H1 (cell line): Measurements from ENCODE around the gene DOHH. TPM values are rescaled to one million over a fixed set of nuclear protein-coding genes. Genes with fewer than 3 reads are reported as not detected.

Experiments
- CTCF ChIA-PET: fragments of 300-600 bp; sonication (Branson Sonifier 250); formaldehyde crosslinking; loops from one replicate; lab custom pipeline; 2021; ENCODE audit not compliant: partially characterized antibody; lab: Charles Lee
- POLR2A ChIA-PET: fragments of 300-600 bp; sonication (Branson Sonifier 250); formaldehyde crosslinking; loops from one replicate; lab custom pipeline; 2021; ENCODE audit warnings: inconsistent platforms; ENCODE audit not compliant: partially characterized antibody; lab: Charles Lee
- DNase-seq, 2 experiments: peaks; one replicate each; pipeline versions ENCODE4 v3.0.0 to v3.0.0-alpha.2; 2010 to 2022; ENCODE audit warnings: low spot score in 2 of 2, low read depth in 1 of 2, mixed read lengths in 1 of 2
- FAIRE-seq: peaks from 2 replicates; lab custom pipeline; 2011; peaks lifted over from hg19 to GRCh38; lab: Jason Lieb, UNC
- H2AFZ ChIP-seq: 2 replicates; pipeline ENCODE4 v1.8.1; 2012; ENCODE audit warnings: low read length, inconsistent platforms
- H2AK5ac ChIP-seq: 2 replicates; pipeline ENCODE4 v1.6.1; 2013; ENCODE audit warnings: low read depth, low read length
- H2BK120ac ChIP-seq: replicated peaks from 2 replicates; pipeline ENCODE3; 2013; ENCODE audit warnings: low read depth, low read length, inconsistent platforms
- H2BK12ac ChIP-seq: 2 replicates; pipeline ENCODE4 v1.6.1; 2013; ENCODE audit warnings: low read depth, low read length
- H2BK15ac ChIP-seq: 2 replicates; pipeline ENCODE4 v1.6.1; 2013; ENCODE audit warnings: low read length
- H2BK20ac ChIP-seq: 2 replicates; pipeline ENCODE4 v1.6.1; 2013; ENCODE audit warnings: low read length
- H2BK5ac ChIP-seq: 2 replicates; pipeline ENCODE4 v1.6.1; 2013; ENCODE audit warnings: low read depth, low read length
- H3K14ac ChIP-seq: 2 replicates; pipeline ENCODE4 v1.6.1; 2013; ENCODE audit warnings: inconsistent platforms; ENCODE audit not compliant: insufficient read length
- H3K18ac ChIP-seq: 2 replicates; pipeline ENCODE4 v1.6.1; 2013; ENCODE audit warnings: low read length; ENCODE audit errors: extremely low read depth
- H3K23ac ChIP-seq: 2 replicates; pipeline ENCODE4 v1.6.1; 2013; ENCODE audit warnings: inconsistent platforms; ENCODE audit not compliant: insufficient read length
- H3K23me2 ChIP-seq: 2 replicates; pipeline ENCODE4 v1.6.1; 2013; ENCODE audit warnings: low read depth, low read length
- H3K27ac ChIP-seq: 2 replicates; pipeline ENCODE4 v1.6.1; 2011; ENCODE audit warnings: low read depth, low read length, inconsistent platforms
- H3K27me3 ChIP-seq, 4 experiments: replicated peaks in 1 of 4; 1 replicate in 1 of 4; 2 replicates in 3 of 4; pipeline versions ENCODE4 v1.6.1 to v1.8.1; 2011 to 2013; ENCODE audit warnings: low read length in 3 of 4, mild to moderate bottlenecking in 3 of 4, inconsistent platforms in 2 of 4, mixed read lengths in 2 of 4, moderate library complexity in 1 of 4; ENCODE audit not compliant: control insufficient read depth in 3 of 4, insufficient read depth in 3 of 4; ENCODE audit errors: extremely low read depth in 1 of 4
- H3K36me3 ChIP-seq, 4 experiments: 2 replicates each; pipeline versions ENCODE4 v1.6.1 to v1.8.1; 2011 to 2013; ENCODE audit warnings: mild to moderate bottlenecking in 4 of 4, low read length in 3 of 4, moderate library complexity in 2 of 4, control low read depth in 1 of 4, inconsistent platforms in 1 of 4; ENCODE audit not compliant: insufficient read depth in 4 of 4, control insufficient read depth in 2 of 4
- H3K4ac ChIP-seq: replicated peaks from 2 replicates; pipeline ENCODE3; 2013; ENCODE audit warnings: low read length, low read depth, mixed read lengths, inconsistent platforms; ENCODE audit not compliant: insufficient read length
- H3K4me1 ChIP-seq, 4 experiments: replicated peaks in 1 of 4; 1 replicate in 1 of 4; 2 replicates in 3 of 4; pipeline versions ENCODE4 v1.6.1 to v1.8.1; 2011 to 2013; ENCODE audit warnings: low read length in 3 of 4, inconsistent platforms in 2 of 4, mixed read lengths in 1 of 4; ENCODE audit not compliant: insufficient read depth in 4 of 4, control insufficient read depth in 3 of 4
- H3K4me2 ChIP-seq, 2 experiments: 2 replicates each; pipeline versions ENCODE4 v1.6.1 to v1.8.1; 2011 to 2013; ENCODE audit warnings: low read depth in 2 of 2, low read length in 2 of 2, control low read depth in 1 of 2, inconsistent platforms in 1 of 2, mild to moderate bottlenecking in 1 of 2; ENCODE audit not compliant: insufficient read depth in 1 of 2
- H3K4me3 ChIP-seq, 4 experiments: fragments of 200-600, 300-600 bp in 1 of 4; sonication (generic), shearing (Covaris generic), sonication (Bioruptor Twin) in 1 of 4; 2 replicates each; pipeline versions ENCODE4 v1.5.1 to v1.8.1; 2011 to 2016; ENCODE audit warnings: low read length in 4 of 4, low read depth in 3 of 4, control low read depth in 2 of 4, inconsistent platforms in 2 of 4, mild to moderate bottlenecking in 2 of 4, mixed read lengths in 1 of 4, moderate library complexity in 1 of 4; ENCODE audit not compliant: insufficient read depth in 2 of 4; ENCODE audit errors: extremely low read depth in 1 of 4
- H3K56ac ChIP-seq: replicated peaks from 2 replicates; pipeline ENCODE3; 2013; ENCODE audit warnings: low read depth, mild to moderate bottlenecking, mixed read lengths, low read length, inconsistent platforms; ENCODE audit not compliant: insufficient read length
- H3K79me1 ChIP-seq: 2 replicates; pipeline ENCODE4 v1.6.1; 2013; ENCODE audit warnings: low read depth, low read length, control low read depth
- H3K79me2 ChIP-seq, 2 experiments: 2 replicates each; pipeline versions ENCODE4 v1.6.1 to v1.8.1; 2012 to 2013; ENCODE audit warnings: low read length in 2 of 2, mild to moderate bottlenecking in 2 of 2, inconsistent platforms in 1 of 2; ENCODE audit not compliant: insufficient read depth in 2 of 2, control insufficient read depth in 1 of 2
- H3K9ac ChIP-seq, 4 experiments: replicated peaks in 1 of 4; 1 replicate in 1 of 4; 2 replicates in 3 of 4; pipeline versions ENCODE4 v1.6.1 to v1.8.1; 2011 to 2013; ENCODE audit warnings: low read depth in 3 of 4, low read length in 3 of 4, control low read depth in 2 of 4, mild to moderate bottlenecking in 2 of 4, moderate library complexity in 2 of 4, inconsistent platforms in 1 of 4; ENCODE audit errors: extremely low read depth in 1 of 4
- H3K9me3 ChIP-seq, 2 experiments: 2 replicates each; pipeline versions ENCODE4 v1.6.1 to v1.8.1; 2012 to 2013; ENCODE audit warnings: mild to moderate bottlenecking in 2 of 2, moderate library complexity in 2 of 2, control low read depth in 1 of 2, inconsistent platforms in 1 of 2, low read depth in 1 of 2, low read length in 1 of 2, mixed read lengths in 1 of 2; ENCODE audit not compliant: insufficient read depth in 2 of 2
- H4K20me1 ChIP-seq, 2 experiments: replicated peaks in 1 of 2; 2 replicates each; pipeline versions ENCODE3 to v1.8.1; 2011 to 2013; ENCODE audit warnings: inconsistent platforms in 2 of 2, low read length in 2 of 2, mild to moderate bottlenecking in 1 of 2; ENCODE audit not compliant: insufficient read depth in 2 of 2, control insufficient read depth in 1 of 2
- H4K5ac ChIP-seq: 2 replicates; pipeline ENCODE4 v1.6.1; 2013; ENCODE audit warnings: low read length, low read depth, mixed read lengths, inconsistent platforms; ENCODE audit not compliant: insufficient read length
- H4K8ac ChIP-seq: 2 replicates; pipeline ENCODE4 v1.8.0; 2013; ENCODE audit warnings: mild to moderate bottlenecking, moderate library complexity, low read length, inconsistent platforms; ENCODE audit not compliant: insufficient read depth; ENCODE audit errors: extremely low read depth
- H4K91ac ChIP-seq: replicated peaks from 2 replicates; pipeline ENCODE3; 2013; ENCODE audit warnings: low read length, mixed read lengths, inconsistent platforms; ENCODE audit not compliant: insufficient read length
- CEBPB ChIP-seq: IDR thresholded peaks from 2 replicates; pipeline ENCODE4 v1.6.1; 2012; ENCODE audit warnings: low read depth, low read length
- CHD1 ChIP-seq: IDR thresholded peaks from 2 replicates; pipeline ENCODE4 v1.6.1; 2012; ENCODE audit warnings: low read depth, low read length, improper control_type of control experiment
- GABPA ChIP-seq: IDR thresholded peaks from 2 replicates; pipeline ENCODE4 v1.6.1; 2011; ENCODE audit warnings: mild to moderate bottlenecking, low read length, moderate library complexity, borderline replicate concordance; ENCODE audit not compliant: insufficient read depth
- GTF2F1 ChIP-seq: IDR thresholded peaks from 2 replicates; pipeline ENCODE4 v1.6.1; 2012; ENCODE audit warnings: low read depth, low read length, improper control_type of control experiment, borderline replicate concordance
- HDAC6 ChIP-seq: IDR thresholded peaks from one replicate; pipeline ENCODE4 v1.7.1; 2012; ENCODE audit warnings: low read depth, mild to moderate bottlenecking, inconsistent platforms, low read length, moderate library complexity
- KDM1A ChIP-seq: fragments of 200-600, 300-600 bp; sonication (generic); IDR thresholded peaks from 2 replicates; pipeline ENCODE4 v1.7.1; 2016; ENCODE audit warnings: mild to moderate bottlenecking, low read length, borderline replicate concordance
- KDM4A ChIP-seq: IDR thresholded peaks from one replicate; pipeline ENCODE4 v1.7.1; 2012; ENCODE audit warnings: low read depth, mild to moderate bottlenecking, moderate library complexity, low read length, inconsistent platforms; ENCODE audit not compliant: severe bottlenecking
- KDM5A ChIP-seq: fragments of 200-600 bp; IDR thresholded peaks from 2 replicates; pipeline ENCODE4 v1.7.1; 2012; ENCODE audit warnings: mild to moderate bottlenecking, low read length, inconsistent platforms, mixed read lengths
- MAFK ChIP-seq: IDR thresholded peaks from 2 replicates; pipeline ENCODE4 v1.6.1; 2012; ENCODE audit warnings: low read depth, mild to moderate bottlenecking, improper control_type of control experiment, low read length
- RBBP5 ChIP-seq: IDR thresholded peaks from 2 replicates; pipeline ENCODE4 v1.7.1; 2012; ENCODE audit warnings: low read depth, mild to moderate bottlenecking, inconsistent platforms, low read length, moderate library complexity, borderline replicate concordance
- SIX5 ChIP-seq: IDR thresholded peaks from 2 replicates; pipeline ENCODE4 v1.6.1; 2011; ENCODE audit warnings: mild to moderate bottlenecking, low read depth, low read length
- ZNF274 ChIP-seq: IDR thresholded peaks from 2 replicates; pipeline ENCODE4 v1.7.0; 2012; ENCODE audit warnings: low read length, borderline replicate concordance; ENCODE audit errors: extremely low read depth
- WGBS, 2 experiments: shearing (Covaris generic) in 1 of 2; methylation state at CpG; one replicate each; pipeline versions ENCODE4 v1.1.6 to v1.1.7; 2013 to 2015; ENCODE audit warnings: low lambda C conversion rate in 2 of 2, mixed read lengths in 2 of 2, inconsistent platforms in 1 of 2, low coverage in 1 of 2, missing lambda C conversion rate in 1 of 2; ENCODE audit not compliant: insufficient replicate concordance in 2 of 2, insufficient coverage in 1 of 2, insufficient read length in 1 of 2; ENCODE audit errors: extremely low coverage in 1 of 2, missing lambda C conversion rate in 1 of 2; 5-methylcytosine and 5-hydroxymethylcytosine counted together
- polyA plus RNA-seq, 7 experiments: library from polyadenylated mRNA; depleted of rRNA in 3 of 7; stranded (reverse) in 5 of 7; unstranded in 2 of 7; fragments of >200 nt in 5 of 7; fragments of 200-250 nt in 2 of 7; gene quantifications; 1 replicate in 5 of 7; 2 replicates in 1 of 7; 4 replicates in 1 of 7; pipeline versions ENCODE4 v1.2.1 to v1.2.3, GENCODE V29; 2011 to 2013; ENCODE audit warnings: missing spikeins in 2 of 7, mixed read lengths in 2 of 7
- total RNA-seq: library from RNA; stranded (reverse); fragmentation: NEBNext Ultra II Directional; extraction: Animal tissue kit (Norgen Biotek cat#: 25700); gene quantifications from 2 replicates; pipeline ENCODE4 v1.2.1, GENCODE V29; 2021

Gene DOHH
- total and polyA plus RNA-seq, 2 of the 8 experiments (the other 6 are each of a cell fraction or from before 2014, with no cell fraction given), result 7.3 to 17.7 TPM

GRCh38 chr19:3507371-3508120 lies 7.1 kb upstream of the DOHH start:
- Histone ChIP-seq H2BK120ac (no peak overlapping the region), H3K79me2 (peaks cover 0 to 42% of the 10 kb centered on the region in 2 experiments; a peak in 2 of 4 replicates), H4K5ac (peak overlapping the region; percentile 22), H3K23me2 (peaks cover 18% of the 10 kb centered on the region), H3K79me1 (peaks cover 29% of the 10 kb centered on the region), H3K18ac (0 out of 2 replicates have a peak overlapping the region, but pooled peaks have one; percentile 19), H4K91ac (peak overlapping the region; percentile 74), H3K36me3 (no peaks in the 10 kb centered on the region; a peak in 2 of 8 replicates), H4K20me1 (peaks cover 19 to 29% of the 10 kb centered on the region in 2 experiments), H2BK20ac (no peak overlapping the region), H3K14ac (no peak overlapping the region), H2BK5ac (no peak overlapping the region; the same call in 1 of the 2 replicates), H3K27me3 (no peaks in the 10 kb centered on the region), H2AK5ac (0 out of 2 replicates have a peak overlapping the region, but pooled peaks have one; percentile 39), H3K4ac (peak overlapping the region; percentile 38), H3K56ac (no peak overlapping the region), H3K9ac (peak overlapping the region in 2 of 4 experiments; percentile 37 to 67; a peak in 4 of 7 replicates), H3K9me3 (no peaks in the 10 kb centered on the region), H3K23ac (peak overlapping the region; percentile 28), H3K4me1 (peaks cover 0 to 9% (median 7%) of the 10 kb centered on the region in 4 experiments; a peak in 3 of 7 replicates), H4K8ac (no peak overlapping the region), H3K4me3 (peak overlapping the region; percentile 44 to 98 (median 58)), H3K4me2 (peak overlapping the region; percentile 95 to 99), H2BK15ac (no peak overlapping the region), H2BK12ac (no peak overlapping the region), H3K27ac (0 out of 2 replicates have a peak overlapping the region, but pooled peaks have one; percentile 33), H2AFZ (no peak overlapping the region)
- 7% methylated on average over 27 of the region's 31 CpGs; no CpG with 5 or more reads in 1 of the 2 experiments for WGBS, 2 experiments
- POLR2A ChIA-PET, result interaction anchor here (0.6 to 1.5 kb wide), 3 partner anchors 25 to 38 kb away, joined by 3 to 4 read pairs (median 3); partner anchors contain the start of gene TEKTIP1
- CTCF ChIA-PET, result interaction anchor here (0.6 to 1.0 kb wide), 2 partner anchors 23 to 562 kb away, joined by 3 read pairs; no protein-coding TSS in a partner anchor
- DNase-seq (peak in 1 of 2 experiments; percentile 75), FAIRE-seq (no peak)
- no peak for TF ChIP-seq KDM5A
- TF ChIP-seq GABPA, result no peak
- TF ChIP-seq SIX5, result no peak
- TF ChIP-seq CEBPB, result no peak
- TF ChIP-seq GTF2F1, result no peak
- no peak for TF ChIP-seq ZNF274
- TF ChIP-seq RBBP5, result no peak
- peak; percentile 0 for TF ChIP-seq KDM4A
- no peak for TF ChIP-seq MAFK
- TF ChIP-seq KDM1A, result no peak
- TF ChIP-seq CHD1, result no peak
- no peak for TF ChIP-seq HDAC6
